B cell (primary cell): ENCODE data around the gene TTC28. TPM values are rescaled to one million over a fixed set of nuclear protein-coding genes. Genes with fewer than 3 reads are reported as not detected.
"Not testable (repeated sequence)": the region's sequence is repeated elsewhere in the genome, so short reads cannot be mapped to it uniquely, and the experiment has no call there.

Experiments used
- ATAC-seq: fragments of 200-7000 bp; cut with Tn5 transposase; one replicate; pipeline ENCODE4 v1.10.0; 2021; ENCODE audit warnings: low read depth, mild to moderate bottlenecking, moderate number of reproducible peaks, moderate library complexity
- CTCF ChIA-PET: fragments of 350-600 bp; sonication (Branson Sonifier 250); formaldehyde crosslinking; loops from one replicate; lab custom pipeline; 2021; ENCODE audit warnings: antibody characterized with exemption, inconsistent platforms; lab: Charles Lee
- POLR2A ChIA-PET: fragments of 350-600 bp; sonication (Branson Sonifier 250); formaldehyde crosslinking; loops from one replicate; lab custom pipeline; 2021; ENCODE audit warnings: antibody characterized with exemption; lab: Charles Lee
- DNase-seq: peaks from one replicate; pipeline ENCODE4 v3.0.0; 2013
- H2AFZ ChIP-seq: 2 replicates; pipeline ENCODE4 v1.6.1; 2012; ENCODE audit warnings: mild to moderate bottlenecking, low read depth, low read length; ENCODE audit not compliant: insufficient read depth, poor library complexity, severe bottlenecking
- H3K27ac ChIP-seq, 2 donors: 1 replicate in 1 of 2; 2 replicates in 1 of 2; pipeline ENCODE4 v1.5.1; 2012 to 2013; ENCODE audit warnings: low read length in 2 of 2, mild to moderate bottlenecking in 2 of 2, moderate library complexity in 1 of 2
- H3K27me3 ChIP-seq, 4 experiments: fragments of 200-600 bp in 1 of 4; sonication (generic) in 1 of 4; replicated peaks in 1 of 4; 1 replicate in 2 of 4; 2 replicates in 2 of 4; pipeline versions ENCODE4 v1.6.1 to v1.7.0; 2013 to 2016; ENCODE audit warnings: low read length in 3 of 4, mild to moderate bottlenecking in 2 of 4, mixed read lengths in 1 of 4, moderate library complexity in 1 of 4; ENCODE audit not compliant: insufficient read depth in 4 of 4, control insufficient read depth in 3 of 4; ENCODE audit errors: control extremely low read depth in 1 of 4
- H3K36me3 ChIP-seq, 2 experiments: replicated peaks in 1 of 2; 1 replicate in 1 of 2; 2 replicates in 1 of 2; pipeline versions ENCODE4 v1.6.1 to v1.7.1; 2013; ENCODE audit warnings: low read length in 1 of 2; ENCODE audit not compliant: insufficient read depth in 2 of 2, control insufficient read depth in 1 of 2; ENCODE audit errors: control extremely low read depth in 1 of 2, extremely low read depth in 1 of 2
- H3K4me1 ChIP-seq, 2 donors: fragments of 200-600 bp in 1 of 2; sonication (generic) in 1 of 2; 1 replicate in 1 of 2; 2 replicates in 1 of 2; pipeline versions ENCODE4 v1.5.1 to v1.6.1; 2013 to 2017; ENCODE audit warnings: low read length in 2 of 2; ENCODE audit not compliant: control insufficient read depth in 2 of 2, insufficient read depth in 2 of 2
- H3K4me2 ChIP-seq: replicated peaks from 2 replicates; pipeline ENCODE3; 2012; ENCODE audit warnings: mild to moderate bottlenecking, low read depth, low read length; ENCODE audit not compliant: poor library complexity, severe bottlenecking
- H3K4me3 ChIP-seq, 5 experiments: fragments of 200-600 bp in 1 of 5; sonication (generic) in 1 of 5; 1 replicate in 3 of 5; 2 replicates in 2 of 5; pipeline versions ENCODE4 v1.5.1 to v1.7.0; 2011 to 2016; ENCODE audit warnings: low read length in 4 of 5, mild to moderate bottlenecking in 4 of 5, low read depth in 2 of 5, control low read depth in 1 of 5, moderate library complexity in 1 of 5; ENCODE audit not compliant: insufficient read depth in 1 of 5; ENCODE audit errors: control extremely low read depth in 1 of 5, extremely low read depth in 1 of 5
- H3K79me2 ChIP-seq: fragments of 200-600 bp; sonication (generic); one replicate; pipeline ENCODE4 v1.6.0; 2016; ENCODE audit warnings: low read length; ENCODE audit not compliant: control insufficient read depth, insufficient read depth
- H3K9ac ChIP-seq: fragments of 200-600 bp; sonication (generic); 2 replicates; pipeline ENCODE4 v1.6.1; 2017; ENCODE audit warnings: mild to moderate bottlenecking, low read length, moderate library complexity
- H3K9me3 ChIP-seq, 3 donors: one replicate each; pipeline versions ENCODE4 v1.6.1 to v1.7.1; 2013; ENCODE audit warnings: low read length in 2 of 3; ENCODE audit not compliant: control insufficient read depth in 2 of 3, insufficient read depth in 1 of 3; ENCODE audit errors: control extremely low read depth in 1 of 3
- H4K20me1 ChIP-seq: 2 replicates; pipeline ENCODE4 v1.6.0; 2012; ENCODE audit warnings: mild to moderate bottlenecking, low read length; ENCODE audit not compliant: insufficient read depth, control insufficient read depth, poor library complexity, severe bottlenecking
- H3K27ac Mint-ChIP-seq: one replicate; pipeline ENCODE4 v1.8.0; 2021; ENCODE audit warnings: mixed read lengths
- H3K27me3 Mint-ChIP-seq: one replicate; pipeline ENCODE4 v1.8.0; 2021; ENCODE audit warnings: mixed read lengths
- H3K4me1 Mint-ChIP-seq: one replicate; pipeline ENCODE4 v1.8.0; 2021; ENCODE audit warnings: mixed read lengths
- H3K4me3 Mint-ChIP-seq: one replicate; pipeline ENCODE4 v1.8.0; 2021; ENCODE audit warnings: mixed read lengths
- H3K9me3 Mint-ChIP-seq: one replicate; pipeline ENCODE4 v1.8.0; 2022; ENCODE audit warnings: mixed read lengths; ENCODE audit not compliant: insufficient read depth
- EZH2 ChIP-seq: IDR thresholded peaks from 2 replicates; pipeline ENCODE4 v1.6.1; 2012; ENCODE audit warnings: borderline replicate concordance, low read depth, mild to moderate bottlenecking, moderate library complexity, low read length; ENCODE audit not compliant: insufficient read depth, poor library complexity, severe bottlenecking
- WGBS: methylation state at CpG from one replicate; pipeline ENCODE4 v1.1.5; 2013; ENCODE audit warnings: missing lambda C conversion rate; ENCODE audit not compliant: insufficient coverage; 5-methylcytosine and 5-hydroxymethylcytosine counted together
- intact Hi-C: fragments of 100-400 bp; cut with micrococcal nuclease; formaldehyde crosslinking; loops from one replicate; pipeline ENCODE4 v1.10.0; 2022
- polyA plus RNA-seq: library from polyadenylated mRNA; depleted of rRNA; stranded (reverse); fragments of >200 nt; gene quantifications from 2 replicates; pipeline ENCODE4 v1.2.3, GENCODE V29; 2012
- total RNA-seq, 2 donors: library from RNA; stranded (reverse); fragments of 120-200 nt in 1 of 2; gene quantifications; 1 replicate in 1 of 2; 2 replicates in 1 of 2; pipeline versions ENCODE4 v1.2.3 to v1.2.4, GENCODE V29; 2013 to 2022
- TF ChIP-seq, protein P1 (sequence below): fragments of 200-600 bp; IDR thresholded peaks from one replicate; pipeline ENCODE4 v1.8.0; 2022; ENCODE audit warnings: antibody characterized with exemption, mild to moderate bottlenecking

Gene TTC28
- total and polyA plus RNA-seq, 2 donors (not counting 1 experiment from before 2014, with no cell fraction given), result 4.5 to 7.3 TPM

DNA sequence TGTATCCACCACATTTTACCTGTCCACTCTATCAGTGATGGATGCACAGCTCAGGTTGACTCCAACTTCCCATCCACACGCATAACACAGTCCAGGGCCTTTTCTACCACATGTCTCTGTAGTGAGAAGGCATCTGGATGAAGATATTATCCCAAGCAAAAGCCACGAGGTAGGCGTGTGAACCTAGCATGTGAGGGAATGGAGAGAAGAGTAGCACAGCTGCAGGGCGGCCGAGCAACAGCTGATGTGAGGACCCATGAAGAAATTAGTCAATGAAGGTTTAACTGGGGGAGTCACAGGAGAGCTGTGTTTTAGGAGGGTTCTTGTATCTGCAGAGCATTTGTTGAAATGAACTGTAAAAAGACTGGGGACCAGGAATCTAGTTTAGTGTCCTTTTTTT is 616.0 kb downstream of the TTC28 start:
- no peaks in the 10 kb centered on the region for H3K36me3 ChIP-seq
- ChIA-PET CTCF (interaction anchor here (1.2 kb wide), 1 partner anchor 10 kb away, joined by 3 read pairs; no protein-coding TSS in a partner anchor), POLR2A (no interaction called here)
- TF ChIP-seq, protein P1, sequence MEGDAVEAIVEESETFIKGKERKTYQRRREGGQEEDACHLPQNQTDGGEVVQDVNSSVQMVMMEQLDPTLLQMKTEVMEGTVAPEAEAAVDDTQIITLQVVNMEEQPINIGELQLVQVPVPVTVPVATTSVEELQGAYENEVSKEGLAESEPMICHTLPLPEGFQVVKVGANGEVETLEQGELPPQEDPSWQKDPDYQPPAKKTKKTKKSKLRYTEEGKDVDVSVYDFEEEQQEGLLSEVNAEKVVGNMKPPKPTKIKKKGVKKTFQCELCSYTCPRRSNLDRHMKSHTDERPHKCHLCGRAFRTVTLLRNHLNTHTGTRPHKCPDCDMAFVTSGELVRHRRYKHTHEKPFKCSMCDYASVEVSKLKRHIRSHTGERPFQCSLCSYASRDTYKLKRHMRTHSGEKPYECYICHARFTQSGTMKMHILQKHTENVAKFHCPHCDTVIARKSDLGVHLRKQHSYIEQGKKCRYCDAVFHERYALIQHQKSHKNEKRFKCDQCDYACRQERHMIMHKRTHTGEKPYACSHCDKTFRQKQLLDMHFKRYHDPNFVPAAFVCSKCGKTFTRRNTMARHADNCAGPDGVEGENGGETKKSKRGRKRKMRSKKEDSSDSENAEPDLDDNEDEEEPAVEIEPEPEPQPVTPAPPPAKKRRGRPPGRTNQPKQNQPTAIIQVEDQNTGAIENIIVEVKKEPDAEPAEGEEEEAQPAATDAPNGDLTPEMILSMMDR, result no peak
- no peak for TF ChIP-seq EZH2
- H3K27me3 Mint-ChIP-seq, result peaks cover 12% of the 10 kb centered on the region
- H3K27ac ChIP-seq, result no peak overlapping the region
- no peaks in the 10 kb centered on the region for H3K79me2 ChIP-seq
- H3K4me1 ChIP-seq, result no peaks in the 10 kb centered on the region
- H3K27ac Mint-ChIP-seq, result no peak overlapping the region
- no peaks in the 10 kb centered on the region for H3K4me1 Mint-ChIP-seq
- H4K20me1 ChIP-seq, result no peaks in the 10 kb centered on the region
- WGBS, result 98% methylated on average over 4 of the region's 5 CpGs
- ATAC-seq (no peak), DNase-seq (no peak)
- H3K27me3 ChIP-seq, result no peaks in the 10 kb centered on the region
- intact Hi-C loops, result no loop called here
- H3K9me3 ChIP-seq, result peaks cover 0 to 4% (median 0%) of the 10 kb centered on the region in 3 donors
- no peak overlapping the region for H3K4me2 ChIP-seq
- no peak overlapping the region for H3K4me3 ChIP-seq
- no peak overlapping the region for H2AFZ ChIP-seq
- H3K9ac ChIP-seq, result no peak overlapping the region
- H3K4me3 Mint-ChIP-seq, result no peak overlapping the region
- no peaks in the 10 kb centered on the region for H3K9me3 Mint-ChIP-seq

DNA sequence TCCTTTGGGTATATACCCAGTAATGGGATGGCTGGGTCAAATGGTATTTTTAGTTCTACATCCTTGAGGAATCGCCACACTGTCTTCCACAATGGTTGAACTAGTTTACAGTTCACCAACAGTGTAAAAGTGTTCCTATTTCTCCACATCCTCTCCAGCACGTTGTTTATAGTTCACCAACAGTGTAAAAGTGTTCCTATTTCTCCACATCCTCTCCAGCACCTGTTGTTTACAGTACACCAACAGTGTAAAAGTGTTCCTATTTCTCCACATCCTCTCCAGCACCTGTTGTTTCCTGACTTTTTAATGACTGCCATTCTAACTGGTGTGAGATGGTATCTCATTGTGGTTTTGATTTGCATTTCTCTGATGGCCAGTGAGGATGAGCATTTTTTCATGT is 619.0 kb downstream of the TTC28 start:
- H3K27ac Mint-ChIP-seq, H3K4me1 Mint-ChIP-seq, H3K4me1 ChIP-seq, H3K9me3 ChIP-seq, H3K4me3 ChIP-seq, H4K20me1 ChIP-seq, H3K27ac ChIP-seq, H3K9ac ChIP-seq, H2AFZ ChIP-seq, ATAC-seq, H3K36me3 ChIP-seq, intact Hi-C loops, CTCF ChIA-PET, H3K4me3 Mint-ChIP-seq, H3K9me3 Mint-ChIP-seq, DNase-seq, H3K27me3 ChIP-seq, H3K4me2 ChIP-seq, POLR2A ChIA-PET, H3K79me2 ChIP-seq: not testable (repeated sequence)
- peaks cover 12% of the 10 kb centered on the region for H3K27me3 Mint-ChIP-seq
- 40% methylated on average over 1 of the region's 2 CpGs for WGBS
